CD14-positive monocyte (primary cell): ENCODE data around the gene ARGFX. TPM values are rescaled to one million over a fixed set of nuclear protein-coding genes. Genes with fewer than 3 reads are reported as not detected.

Experiments
- DNase-seq, 3 donors: peaks; one replicate each; pipeline ENCODE4 v3.0.0-alpha.2; 2011 to 2022
- H2AFZ ChIP-seq: 2 replicates; pipeline ENCODE4 v1.6.0; 2012; ENCODE audit warnings: mild to moderate bottlenecking, low read depth, low read length, inconsistent platforms; ENCODE audit not compliant: insufficient read depth, poor library complexity, severe bottlenecking
- H3K27ac ChIP-seq, 2 donors: 1 replicate in 1 of 2; 2 replicates in 1 of 2; pipeline ENCODE4 v1.5.1; 2012 to 2013; ENCODE audit warnings: low read length in 2 of 2, control low read depth in 1 of 2, inconsistent platforms in 1 of 2, low read depth in 1 of 2, mild to moderate bottlenecking in 1 of 2
- H3K27me3 ChIP-seq, 2 donors: one replicate each; pipeline versions ENCODE4 v1.6.0 to v1.6.1; 2011 to 2013; ENCODE audit warnings: low read length in 2 of 2; ENCODE audit not compliant: control insufficient read depth in 2 of 2, insufficient read depth in 2 of 2
- H3K36me3 ChIP-seq, 2 donors: replicated peaks in 1 of 2; 1 replicate in 1 of 2; 2 replicates in 1 of 2; pipeline versions ENCODE4 v1.5.1 to v1.6.1; 2012 to 2013; ENCODE audit warnings: low read length in 2 of 2, control low read depth in 1 of 2, inconsistent platforms in 1 of 2, mild to moderate bottlenecking in 1 of 2; ENCODE audit not compliant: insufficient read depth in 2 of 2, control insufficient read depth in 1 of 2
- H3K4me1 ChIP-seq, 2 donors: 1 replicate in 1 of 2; 2 replicates in 1 of 2; pipeline versions ENCODE4 v1.5.1 to v1.6.1; 2012 to 2013; ENCODE audit warnings: low read length in 2 of 2, control low read depth in 1 of 2, inconsistent platforms in 1 of 2, mild to moderate bottlenecking in 1 of 2, moderate library complexity in 1 of 2; ENCODE audit not compliant: insufficient read depth in 2 of 2, control insufficient read depth in 1 of 2
- H3K4me2 ChIP-seq: replicated peaks from 2 replicates; pipeline ENCODE3; 2012; ENCODE audit warnings: low read length, moderate library complexity, mild to moderate bottlenecking; ENCODE audit not compliant: poor library complexity, severe bottlenecking; ENCODE audit errors: extremely low read depth
- H3K4me3 ChIP-seq, 3 experiments: fragments of 200-600 bp in 1 of 3; sonication (generic) in 1 of 3; replicated peaks in 1 of 3; 1 replicate in 2 of 3; 2 replicates in 1 of 3; pipeline ENCODE4 v1.5.1; 2011 to 2013; ENCODE audit warnings: low read length in 3 of 3, mild to moderate bottlenecking in 3 of 3, control low read depth in 2 of 3, low read depth in 2 of 3, inconsistent platforms in 1 of 3, moderate library complexity in 1 of 3
- H3K79me2 ChIP-seq: 2 replicates; pipeline ENCODE4 v1.6.0; 2012; ENCODE audit warnings: mild to moderate bottlenecking, control low read depth, inconsistent platforms, low read length, moderate library complexity; ENCODE audit not compliant: insufficient read depth
- H3K9ac ChIP-seq: 2 replicates; pipeline ENCODE4 v1.6.0; 2017; ENCODE audit warnings: low read length, mild to moderate bottlenecking; ENCODE audit not compliant: insufficient read depth, poor library complexity, severe bottlenecking
- H3K9me3 ChIP-seq, 2 donors: replicated peaks in 1 of 2; 1 replicate in 1 of 2; 2 replicates in 1 of 2; pipeline versions ENCODE4 v1.5.1 to v1.6.1; 2012 to 2013; ENCODE audit warnings: low read length in 2 of 2, control low read depth in 1 of 2; ENCODE audit not compliant: control insufficient read depth in 1 of 2, insufficient read depth in 1 of 2
- H4K20me1 ChIP-seq: 2 replicates; pipeline ENCODE4 v1.6.0; 2012; ENCODE audit warnings: mild to moderate bottlenecking, low read length, control low read depth, moderate library complexity; ENCODE audit not compliant: insufficient read depth
- H3K27ac Mint-ChIP-seq, 7 donors: one replicate each; pipeline ENCODE4 v1.8.0; 2020; ENCODE audit warnings: mild to moderate bottlenecking in 7 of 7, mixed read lengths in 7 of 7, moderate library complexity in 6 of 7, inconsistent platforms in 2 of 7
- H3K27me3 Mint-ChIP-seq, 3 donors: one replicate each; pipeline ENCODE4 v1.8.0; 2021 to 2022; ENCODE audit warnings: low read depth in 3 of 3, mild to moderate bottlenecking in 3 of 3, mixed read lengths in 3 of 3, moderate library complexity in 3 of 3, inconsistent platforms in 1 of 3
- H3K36me3 Mint-ChIP-seq, 2 donors: one replicate each; pipeline ENCODE4 v1.8.0; 2020; ENCODE audit warnings: mixed read lengths in 2 of 2, inconsistent platforms in 1 of 2, mild to moderate bottlenecking in 1 of 2
- H3K4me1 Mint-ChIP-seq: one replicate; pipeline ENCODE4 v1.8.0; 2020; ENCODE audit warnings: mild to moderate bottlenecking, mixed read lengths
- H3K4me3 Mint-ChIP-seq, 2 donors: one replicate each; pipeline ENCODE4 v1.8.0; 2020; ENCODE audit warnings: mild to moderate bottlenecking in 2 of 2, mixed read lengths in 2 of 2, moderate library complexity in 1 of 2
- H3K9me3 Mint-ChIP-seq, 7 donors: one replicate each; pipeline ENCODE4 v1.8.0; 2020 to 2022; ENCODE audit warnings: mixed read lengths in 7 of 7, mild to moderate bottlenecking in 6 of 7, moderate library complexity in 6 of 7, inconsistent platforms in 2 of 7
- CTCF ChIP-seq: fragments of 200-600 bp; IDR thresholded peaks from one replicate; pipeline ENCODE4 v1.8.0; 2022; ENCODE audit warnings: antibody characterized with exemption, mild to moderate bottlenecking
- intact Hi-C, 2 donors: fragments of 100-400 bp; cut with micrococcal nuclease; formaldehyde crosslinking; loops; one replicate each; pipeline versions ENCODE4 v1.15.0 to v1.15.1; 2023
- polyA plus RNA-seq, 3 donors: library from polyadenylated mRNA; depleted of rRNA in 1 of 3; unstranded in 2 of 3; stranded (reverse) in 1 of 3; fragments of 300-500 nt in 2 of 3; fragments of >200 nt in 1 of 3; fragmentation: Illumina TruSeq in 2 of 3; gene quantifications; 1 replicate in 2 of 3; 2 replicates in 1 of 3; pipeline ENCODE4 v1.2.3, GENCODE V29; 2012 to 2021

The ARGFX gene
- polyA plus RNA-seq, 3 donors: not detected

GRCh38 chr3:121531269-121531668 is 36.5 kb upstream of the ARGFX start:
- Mint-ChIP-seq H3K4me3 (no peak overlapping the region), H3K9me3 (no peaks in the 10 kb centered on the region), H3K27ac (peak overlapping the region in 1 of 7 donors; percentile 43), H3K27me3 (no peaks in the 10 kb centered on the region), H3K4me1 (no peaks in the 10 kb centered on the region), H3K36me3 (peaks cover 40 to 77% of the 10 kb centered on the region in 2 donors)
- Histone ChIP-seq H3K9ac (no peak overlapping the region), H3K4me2 (no peak overlapping the region), H2AFZ (no peak overlapping the region), H3K4me1 (no peaks in the 10 kb centered on the region), H3K9me3 (no peaks in the 10 kb centered on the region), H3K36me3 (peaks cover 47 to 88% of the 10 kb centered on the region in 2 donors), H3K79me2 (no peaks in the 10 kb centered on the region), H3K27ac (no peak overlapping the region), H4K20me1 (no peaks in the 10 kb centered on the region), H3K27me3 (no peaks in the 10 kb centered on the region), H3K4me3 (no peak overlapping the region)
- intact Hi-C loops: no loop called here
- no peak for TF ChIP-seq CTCF
- no peak for DNase-seq

- Histone ChIP-seq H3K4me2 (no peak overlapping the region), H4K20me1 (no peaks in the 10 kb centered on the region), H2AFZ (no peak overlapping the region), H3K27me3 (no peaks in the 10 kb centered on the region), H3K27ac (no peak overlapping the region), H3K9me3 (no peaks in the 10 kb centered on the region), H3K9ac (no peak overlapping the region), H3K4me3 (no peak overlapping the region), H3K36me3 (peaks cover 21 to 42% of the 10 kb centered on the region in 2 donors), H3K79me2 (peaks cover 73% of the 10 kb centered on the region), H3K4me1 (peaks cover 17 to 24% of the 10 kb centered on the region in 2 donors)
- Mint-ChIP-seq H3K9me3 (no peaks in the 10 kb centered on the region), H3K36me3 (peaks cover 17 to 35% of the 10 kb centered on the region in 2 donors), H3K4me3 (no peak overlapping the region), H3K27ac (no peak overlapping the region), H3K27me3 (no peaks in the 10 kb centered on the region), H3K4me1 (peaks cover 12% of the 10 kb centered on the region)
- TF ChIP-seq CTCF: no peak
- DNase-seq: no peak
- intact Hi-C loops: loop anchor here (10.0 kb wide), 4 partner anchors 112 to 1142 kb away; partner anchors contain the start of genes WDR5B (in 2 of the 2) and PARP14 (in 1 of the 2)
Measured at GRCh38 chr3:121542924-121543323, 24.8 kb upstream of the ARGFX start.
